SK-N-MC (cell line): ENCODE results near the gene MCTP2.

ENCODE experiments used
- EZH2 ChIP-seq: fragments of 200-600 bp; sonication (generic); IDR thresholded peaks from one replicate; pipeline ENCODE4 v1.6.1; 2017; ENCODE audit warnings: antibody characterized with exemption
- FOXP2 ChIP-seq: optimal IDR thresholded peaks from 2 replicates; pipeline ENCODE3; 2011; ENCODE audit warnings: mild to moderate bottlenecking, moderate library complexity; ENCODE audit not compliant: insufficient read depth; ENCODE audit errors: extremely low read length, control extremely low read depth
- POLR2AphosphoS5 ChIP-seq: IDR thresholded peaks from 2 replicates; pipeline ENCODE4 v1.6.1; 2012; ENCODE audit warnings: mild to moderate bottlenecking, low read depth, low read length, borderline replicate concordance

DNA sequence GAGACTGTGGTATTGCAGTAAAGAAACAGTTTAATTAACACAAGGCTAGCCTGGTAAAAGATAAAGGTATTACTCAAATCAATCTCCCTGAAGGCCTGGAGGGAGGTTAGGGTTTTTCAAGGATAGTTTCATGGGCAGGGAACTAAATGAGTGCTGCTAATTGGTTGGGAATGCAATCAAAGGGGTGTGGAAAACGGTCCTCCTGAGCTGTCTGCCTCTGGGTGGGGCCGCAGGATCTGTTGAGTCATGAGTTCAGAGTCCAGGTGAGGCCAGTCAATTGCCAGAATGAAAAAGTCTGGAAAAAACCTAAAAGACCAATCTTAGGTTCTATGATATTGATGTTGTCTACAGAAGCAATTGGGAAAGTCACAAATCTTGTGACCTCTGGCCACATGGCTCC is 293.2 kb downstream of the MCTP2 start:
- TF ChIP-seq FOXP2 (no peak), POLR2AphosphoS5 (no peak), EZH2 (no peak)
